Measurements from ENCODE around the gene ZNF217. TPM values are rescaled to one million over a fixed set of nuclear protein-coding genes. Genes with fewer than 3 reads are reported as not detected.
"Not testable (repeated sequence)": the region's sequence is repeated elsewhere in the genome, so short reads cannot be mapped to it uniquely, and the experiment has no call there.

The ZNF217 gene
- total RNA-seq, 5 donors from 2014 or later (not counting 1 experiment from before 2014, with no cell fraction given): 57.6 to 92.4 (median 87.5) TPM

GRCh38 chr20:53616489-53616888 lies 22.9 kb upstream of the ZNF217 start:
- not testable (repeated sequence) for H3K4me3 ChIP-seq (ENCODE audit: control insufficient read depth in 1 of 2, extremely low read depth in 1 of 2, low read length in 1 of 2); H3K27ac ChIP-seq (ENCODE audit: low read length); DNase-seq; H3K9me3 Mint-ChIP-seq; ATAC-seq (replicated peaks in 1 of 4); H3K27me3 ChIP-seq (replicated peaks in 1 of 2; ENCODE audit: control insufficient read depth in 2 of 2, extremely low read depth in 1 of 2, insufficient read depth in 2 of 2, low read length in 1 of 2); H3K4me3 Mint-ChIP-seq; H3K36me3 Mint-ChIP-seq; H3K9me3 ChIP-seq; H3K27ac Mint-ChIP-seq; H3K36me3 ChIP-seq (ENCODE audit: control insufficient read depth in 2 of 2, extremely low read depth in 1 of 2, insufficient read depth in 1 of 2, low read length in 1 of 2); H3K27me3 Mint-ChIP-seq
- CTCF ChIA-PET: interaction anchor here in 1 of 2 donors (0.7 kb wide), 1 partner anchor 26 kb away, joined by 3 read pairs; no protein-coding TSS in a partner anchor
- H3K4me1 Mint-ChIP-seq: peaks cover 14 to 23% (median 15%) of the 10 kb centered on the region in 3 donors
- H3K4me1 ChIP-seq (ENCODE audit: control insufficient read depth in 1 of 2, extremely low read depth in 1 of 2, insufficient read depth in 2 of 2, low read length in 2 of 2): peaks cover 6 to 17% of the 10 kb centered on the region in 2 experiments
- POLR2A ChIA-PET: interaction anchor here in 1 of 2 donors (0.6 kb wide), 1 partner anchor 257 kb away, joined by 3 read pairs; no protein-coding TSS in a partner anchor
- 93% methylated on average over 5 of the region's 6 CpGs for WGBS (ENCODE audit: insufficient coverage)

DNA sequence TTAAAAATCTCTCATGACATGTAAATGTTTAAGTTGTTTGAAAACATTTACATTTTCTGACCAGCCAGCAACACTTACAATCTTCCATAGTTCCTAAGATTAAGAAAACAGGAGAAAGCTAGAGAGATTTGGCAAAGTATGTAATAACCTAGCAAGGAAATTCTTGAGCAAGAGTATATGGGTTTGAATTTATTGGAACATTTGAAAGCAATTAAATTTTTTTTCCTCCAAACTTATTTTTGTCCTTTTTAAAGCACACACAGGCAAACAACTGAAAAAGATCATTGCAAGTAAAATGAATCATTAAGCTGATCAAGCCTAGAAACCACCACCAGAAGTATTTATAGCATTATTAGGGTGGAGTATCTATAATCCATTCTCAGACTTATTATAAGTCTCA lies 20.1 kb upstream of the ZNF217 start:
- H3K27ac Mint-ChIP-seq: peak overlapping the region; percentile 84 to 88
- POLR2A ChIA-PET: interaction anchor here in 1 of 2 donors (0.7 kb wide), 1 partner anchor 94 kb away, joined by 8 read pairs; no protein-coding TSS in a partner anchor

DNA sequence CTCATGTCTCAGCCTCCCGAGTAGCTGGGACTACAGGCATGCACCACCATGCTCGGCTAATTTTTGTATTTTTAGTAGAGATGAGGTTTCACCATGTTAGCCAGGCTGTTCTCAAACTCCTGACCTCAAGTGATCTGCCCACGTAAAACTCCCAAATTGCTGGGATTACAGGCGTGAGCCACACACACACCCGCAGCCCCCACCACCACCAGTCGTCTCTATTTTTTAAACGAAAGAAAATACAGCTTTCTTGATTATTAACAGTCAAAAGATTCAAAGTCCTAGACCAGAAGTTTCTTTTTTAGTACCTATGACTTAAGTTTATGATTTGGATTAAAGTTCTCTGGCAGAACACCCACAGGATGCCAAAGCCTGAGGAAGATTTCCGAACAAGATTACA lies 18.6 kb upstream of the ZNF217 start:
- H3K36me3 Mint-ChIP-seq; H3K4me3 ChIP-seq (ENCODE audit: control insufficient read depth in 1 of 2, extremely low read depth in 1 of 2, low read length in 1 of 2); H3K27me3 Mint-ChIP-seq; H3K9me3 ChIP-seq; DNase-seq; ATAC-seq (replicated peaks in 1 of 4); H3K27ac ChIP-seq (ENCODE audit: low read length); H3K36me3 ChIP-seq (ENCODE audit: control insufficient read depth in 2 of 2, extremely low read depth in 1 of 2, insufficient read depth in 1 of 2, low read length in 1 of 2); H3K9me3 Mint-ChIP-seq; H3K27me3 ChIP-seq (replicated peaks in 1 of 2; ENCODE audit: control insufficient read depth in 2 of 2, extremely low read depth in 1 of 2, insufficient read depth in 2 of 2, low read length in 1 of 2); H3K4me3 Mint-ChIP-seq: not testable (repeated sequence)
- ChIA-PET POLR2A (interaction anchor here in 1 of 2 donors (1.0 kb wide), 1 partner anchor 27 kb away, joined by 5 read pairs; no protein-coding TSS in a partner anchor), CTCF (interaction anchor here in 1 of 2 donors (0.6 kb wide), 1 partner anchor 17 kb away, joined by 3 read pairs; no protein-coding TSS in a partner anchor)
- peaks cover 19% of the 10 kb centered on the region in 2 experiments for H3K4me1 ChIP-seq (ENCODE audit: control insufficient read depth in 1 of 2, extremely low read depth in 1 of 2, insufficient read depth in 2 of 2, low read length in 2 of 2)
- WGBS (ENCODE audit: insufficient coverage): no CpG with 5 or more reads among the region's 8 CpGs
- peaks cover 30 to 32% (median 31%) of the 10 kb centered on the region in 3 donors for H3K4me1 Mint-ChIP-seq
- H3K27ac Mint-ChIP-seq: peak overlapping the region; percentile 57 to 69

More for the DNA sequence above, 20.1 kb upstream of the ZNF217 start:
- H3K27ac ChIP-seq (ENCODE audit: low read length): no peak overlapping the region
- Mint-ChIP-seq H3K27me3 (no peaks in the 10 kb centered on the region), H3K4me1 (peaks cover 23 to 28% (median 23%) of the 10 kb centered on the region in 3 donors), H3K36me3 (no peaks in the 10 kb centered on the region), H3K9me3 (no peaks in the 10 kb centered on the region), H3K4me3 (no peak overlapping the region)
- no peaks in the 10 kb centered on the region for H3K36me3 ChIP-seq (ENCODE audit: control insufficient read depth in 2 of 2, extremely low read depth in 1 of 2, insufficient read depth in 1 of 2, low read length in 1 of 2)
- H3K9me3 ChIP-seq: no peaks in the 10 kb centered on the region
- H3K27me3 ChIP-seq (replicated peaks in 1 of 2; ENCODE audit: control insufficient read depth in 2 of 2, extremely low read depth in 1 of 2, insufficient read depth in 2 of 2, low read length in 1 of 2): no peaks in the 10 kb centered on the region
- H3K4me3 ChIP-seq (ENCODE audit: control insufficient read depth in 1 of 2, extremely low read depth in 1 of 2, low read length in 1 of 2): no peak overlapping the region
- ATAC-seq (replicated peaks in 1 of 4) (no peak), DNase-seq (no peak)
- CTCF ChIA-PET: interaction anchor here (0.6 kb wide), 3 partner anchors 12 to 199 kb away, joined by 3 to 8 read pairs (median 3); no protein-coding TSS in a partner anchor
- H3K4me1 ChIP-seq (ENCODE audit: control insufficient read depth in 1 of 2, extremely low read depth in 1 of 2, insufficient read depth in 2 of 2, low read length in 2 of 2): peaks cover 7 to 16% of the 10 kb centered on the region in 2 experiments

DNA sequence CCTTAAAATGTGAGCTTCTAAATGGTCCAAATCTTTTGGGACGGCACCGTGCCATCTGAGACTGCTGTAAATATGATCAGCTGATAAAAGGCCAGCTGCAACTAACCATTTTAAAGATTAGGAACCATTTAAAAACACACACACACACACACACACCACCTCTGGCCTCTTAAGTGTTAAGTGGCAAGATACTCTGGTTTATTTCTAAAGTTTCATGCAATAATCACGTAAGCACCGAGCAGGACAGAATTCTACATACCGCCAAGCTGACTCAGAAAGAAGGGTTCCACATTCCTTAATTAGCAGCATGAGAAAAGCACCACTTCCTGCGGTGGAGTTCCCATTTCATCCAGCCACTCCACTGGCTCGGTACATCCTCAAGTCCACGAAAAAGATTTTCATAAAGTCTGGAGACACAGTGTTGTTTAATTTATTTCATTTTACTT lies 17.8 kb upstream of the ZNF217 start:
- Histone ChIP-seq H3K27ac (ENCODE audit: low read length) (no peak overlapping the region), H3K36me3 (ENCODE audit: control insufficient read depth in 2 of 2, extremely low read depth in 1 of 2, insufficient read depth in 1 of 2, low read length in 1 of 2) (peaks cover 0 to 5% of the 10 kb centered on the region in 2 donors), H3K4me3 (ENCODE audit: control insufficient read depth in 1 of 2, extremely low read depth in 1 of 2, low read length in 1 of 2) (no peak overlapping the region), H3K9me3 (no peaks in the 10 kb centered on the region), H3K27me3 (replicated peaks in 1 of 2; ENCODE audit: control insufficient read depth in 2 of 2, extremely low read depth in 1 of 2, insufficient read depth in 2 of 2, low read length in 1 of 2) (no peaks in the 10 kb centered on the region), H3K4me1 (ENCODE audit: control insufficient read depth in 1 of 2, extremely low read depth in 1 of 2, insufficient read depth in 2 of 2, low read length in 2 of 2) (peaks cover 19 to 24% of the 10 kb centered on the region in 2 experiments)
- no peak for ATAC-seq (replicated peaks in 1 of 4)
- Mint-ChIP-seq H3K36me3 (peaks cover 3% of the 10 kb centered on the region), H3K4me3 (no peak overlapping the region), H3K9me3 (no peaks in the 10 kb centered on the region), H3K4me1 (peaks cover 30 to 35% (median 32%) of the 10 kb centered on the region in 3 donors), H3K27me3 (no peaks in the 10 kb centered on the region), H3K27ac (peak overlapping the region; percentile 31 to 86)
- ChIA-PET POLR2A (interaction anchor here (0.5 to 0.7 kb wide), 4 partner anchors 11 to 298 kb away, joined by 3 to 6 read pairs (median 4); no protein-coding TSS in a partner anchor), CTCF (no interaction called here)
- 90% methylated on average over 3 of the region's 8 CpGs for WGBS (ENCODE audit: insufficient coverage)
- no peak for DNase-seq

DNA sequence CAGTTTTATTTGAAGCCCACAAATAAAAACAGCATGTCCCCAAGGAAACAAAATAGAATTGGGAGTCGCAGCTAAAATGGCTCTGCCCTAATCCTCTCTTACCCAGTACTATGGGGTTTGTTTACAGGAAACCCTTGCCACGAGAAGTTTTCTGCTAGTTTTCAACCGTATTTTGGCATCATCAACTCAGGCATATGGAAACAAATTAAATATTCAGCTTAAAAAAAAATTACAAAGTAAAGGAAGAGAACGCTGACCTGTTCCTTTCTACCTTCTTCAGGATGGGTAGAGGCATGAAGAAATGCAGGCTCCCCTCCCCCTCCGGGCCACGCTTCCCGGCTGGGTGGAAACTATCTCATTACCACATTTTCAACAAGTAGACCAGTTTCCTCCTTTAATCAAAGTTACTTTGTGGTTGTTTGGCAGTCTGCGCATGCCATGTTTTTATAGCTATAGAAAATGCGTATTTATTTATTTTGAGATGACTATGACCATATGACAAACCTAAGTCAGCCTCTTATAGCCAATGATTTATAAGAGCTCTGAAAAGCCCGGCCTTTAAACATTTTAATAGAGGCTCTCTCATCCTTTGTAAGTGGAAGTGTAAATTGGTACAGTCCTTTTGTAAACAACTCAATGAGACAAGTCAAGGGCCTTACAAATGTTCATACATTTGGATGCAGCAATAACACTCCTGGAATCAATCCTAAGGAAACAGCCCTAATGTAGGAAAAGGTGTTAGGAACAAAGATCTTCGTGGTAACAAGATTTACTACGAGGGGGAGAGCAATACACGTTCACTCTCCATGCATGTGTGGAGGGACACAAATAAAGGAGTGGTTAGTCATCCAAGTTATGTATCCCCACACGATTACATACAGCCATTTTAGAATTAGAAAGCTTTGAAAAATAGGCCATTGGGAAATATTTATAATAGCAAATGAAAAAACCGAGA lies 16.1 kb upstream of the ZNF217 start:
- Histone ChIP-seq H3K9me3 (no peaks in the 10 kb centered on the region), H3K27me3 (replicated peaks in 1 of 2; ENCODE audit: control insufficient read depth in 2 of 2, extremely low read depth in 1 of 2, insufficient read depth in 2 of 2, low read length in 1 of 2) (no peaks in the 10 kb centered on the region), H3K4me3 (ENCODE audit: control insufficient read depth in 1 of 2, extremely low read depth in 1 of 2, low read length in 1 of 2) (peak overlapping the region; percentile 52 to 54), H3K4me1 (ENCODE audit: control insufficient read depth in 1 of 2, extremely low read depth in 1 of 2, insufficient read depth in 2 of 2, low read length in 2 of 2) (peaks cover 19 to 25% of the 10 kb centered on the region in 2 experiments), H3K36me3 (ENCODE audit: control insufficient read depth in 2 of 2, extremely low read depth in 1 of 2, insufficient read depth in 1 of 2, low read length in 1 of 2) (peaks cover 0 to 5% of the 10 kb centered on the region in 2 donors), H3K27ac (ENCODE audit: low read length) (peak overlapping the region; percentile 92)
- peak overlapping the region; percentile 98 for H3K27ac Mint-ChIP-seq
- H3K36me3 Mint-ChIP-seq: peaks cover 7% of the 10 kb centered on the region
- H3K4me1 Mint-ChIP-seq: peaks cover 35 to 40% (median 37%) of the 10 kb centered on the region in 3 donors
- ATAC-seq (replicated peaks in 1 of 4) (peak; percentile 83 to 88 (median 83)), DNase-seq (peak; percentile 68 to 84 (median 79))
- H3K4me3 Mint-ChIP-seq: peak overlapping the region; percentile 80 to 88 (median 83)
- H3K9me3 Mint-ChIP-seq: no peaks in the 10 kb centered on the region
- no CpG with 5 or more reads among the region's 15 CpGs for WGBS (ENCODE audit: insufficient coverage)
- ChIA-PET POLR2A (interaction anchor here (0.5 to 2.0 kb wide), 16 partner anchors 10 to 598 kb away, joined by 3 to 25 read pairs (median 4); partner anchors contain the start of genes PFDN4 (in 1 of the 2) and ZNF217 (in 1 of the 2)), CTCF (interaction anchor here (0.6 to 1.7 kb wide), 14 partner anchors 13 to 347 kb away, joined by 3 to 9 read pairs (median 4); no protein-coding TSS in a partner anchor)
- H3K27me3 Mint-ChIP-seq: no peaks in the 10 kb centered on the region
